IPS DF 4.7 (cell line): ENCODE data around the gene RNF34.
A peak's percentile ranks its signal among the peaks of the same experiment; 100 is the strongest.
"Not testable (repeated sequence)": the region's sequence is repeated elsewhere in the genome, so short reads cannot be mapped to it uniquely, and the experiment has no call there.

ENCODE experiments used
- DNase-seq: peaks from one replicate; pipeline ENCODE4 v3.0.0-alpha.2; 2013; ENCODE audit warnings: low spot score; ENCODE audit errors: extremely low read depth

The RNF34 gene, protein sequence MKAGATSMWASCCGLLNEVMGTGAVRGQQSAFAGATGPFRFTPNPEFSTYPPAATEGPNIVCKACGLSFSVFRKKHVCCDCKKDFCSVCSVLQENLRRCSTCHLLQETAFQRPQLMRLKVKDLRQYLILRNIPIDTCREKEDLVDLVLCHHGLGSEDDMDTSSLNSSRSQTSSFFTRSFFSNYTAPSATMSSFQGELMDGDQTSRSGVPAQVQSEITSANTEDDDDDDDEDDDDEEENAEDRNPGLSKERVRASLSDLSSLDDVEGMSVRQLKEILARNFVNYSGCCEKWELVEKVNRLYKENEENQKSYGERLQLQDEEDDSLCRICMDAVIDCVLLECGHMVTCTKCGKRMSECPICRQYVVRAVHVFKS

DNA sequence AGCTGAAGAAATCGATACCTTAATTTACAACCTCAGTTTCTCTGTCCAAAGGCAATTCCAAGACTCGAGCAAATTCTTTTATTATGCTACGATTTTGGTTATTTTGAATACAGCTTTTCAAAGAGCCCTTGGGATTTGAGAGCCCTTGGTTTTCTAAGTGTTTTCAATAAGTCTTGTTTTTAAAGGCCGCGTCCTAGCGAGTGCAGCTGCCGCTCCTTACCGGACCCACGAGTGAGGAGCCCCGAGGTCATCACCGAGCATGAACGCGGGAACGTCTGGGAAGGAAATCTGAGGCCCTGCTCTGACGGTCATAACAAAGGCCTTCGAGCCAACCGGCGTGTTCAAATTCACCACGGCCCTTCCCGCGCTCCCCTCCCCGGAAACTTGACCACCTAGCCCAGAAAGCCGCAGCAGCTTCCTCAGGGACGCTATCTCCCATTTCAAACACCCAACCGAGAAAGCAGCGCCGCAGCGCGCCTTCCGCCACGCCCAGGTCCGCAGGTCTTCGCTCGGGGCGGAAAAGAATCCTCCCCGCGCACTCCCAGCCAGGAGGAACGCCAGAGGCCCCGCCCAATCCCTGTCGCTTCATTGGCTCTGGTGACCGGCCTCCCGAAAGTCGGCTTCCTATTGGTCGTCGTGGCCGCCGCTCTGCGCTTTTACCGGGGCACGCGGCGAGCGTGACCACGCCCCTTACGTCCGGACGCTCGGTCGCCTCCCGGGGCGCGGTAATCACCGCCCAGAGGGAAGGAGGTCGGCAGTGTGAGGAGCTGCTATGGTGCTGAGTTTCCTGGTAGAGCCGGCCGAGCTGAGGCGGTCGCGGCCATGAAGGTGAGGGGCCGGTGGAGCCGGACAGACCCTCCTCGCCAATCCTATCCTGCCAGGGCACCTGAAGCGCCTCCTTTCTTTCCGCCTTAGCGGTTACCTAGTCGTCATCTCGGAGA, at the start of gene RNF34:
RNF34 (plus strand) TSS at position 728 of the 941 bp plus-strand sequence; CDS start at position 823, 95 bp downstream.
- DNase-seq = peak; percentile 96

GRCh38 chr12:121351820-121352681, 47.9 kb upstream of the RNF34 start, which contains the start of gene ANAPC5:
ANAPC5 (minus strand) TSS chr12:121352411; CDS start chr12:121352340, 71 bp downstream.
- peak; percentile 98 for DNase-seq

DNA sequence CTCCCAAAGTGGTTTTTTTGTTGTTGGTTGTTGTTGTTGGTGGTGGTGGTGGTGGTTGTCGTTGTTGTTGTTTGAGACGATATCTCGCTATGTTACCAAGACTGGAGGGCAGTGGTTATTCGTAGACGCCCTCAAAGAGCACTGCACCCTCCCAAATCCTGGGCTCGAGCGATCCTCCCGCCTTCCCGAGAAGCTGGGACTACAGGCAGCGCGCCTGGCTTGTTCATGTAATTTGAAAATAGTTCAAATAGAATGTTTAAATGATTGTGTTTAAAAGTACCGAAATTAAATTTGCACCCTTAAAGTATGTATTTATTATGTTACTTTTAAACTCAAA, 47.3 kb upstream of the RNF34 start:
- DNase-seq = no peak

DNA sequence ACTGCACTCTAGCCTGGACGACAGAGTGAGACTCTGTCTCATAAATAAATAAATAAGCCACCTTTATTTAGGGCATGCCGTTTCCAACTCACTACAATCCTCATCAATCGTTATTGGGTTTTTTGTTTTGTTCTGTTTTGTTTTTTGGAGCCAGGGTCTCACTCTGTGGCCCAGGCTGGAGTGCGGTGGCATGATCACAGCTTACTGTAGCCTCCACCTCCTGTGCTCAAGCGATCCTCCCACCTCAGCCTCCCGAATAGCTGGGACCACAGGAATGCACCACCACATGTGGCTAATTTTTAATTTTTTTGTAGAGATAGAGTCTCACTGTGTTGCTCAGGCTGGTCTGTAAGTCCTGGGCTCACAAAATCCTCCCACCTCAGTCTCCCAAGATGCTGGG, 44.1 kb upstream of the RNF34 start:
- DNase-seq = no peak

DNA sequence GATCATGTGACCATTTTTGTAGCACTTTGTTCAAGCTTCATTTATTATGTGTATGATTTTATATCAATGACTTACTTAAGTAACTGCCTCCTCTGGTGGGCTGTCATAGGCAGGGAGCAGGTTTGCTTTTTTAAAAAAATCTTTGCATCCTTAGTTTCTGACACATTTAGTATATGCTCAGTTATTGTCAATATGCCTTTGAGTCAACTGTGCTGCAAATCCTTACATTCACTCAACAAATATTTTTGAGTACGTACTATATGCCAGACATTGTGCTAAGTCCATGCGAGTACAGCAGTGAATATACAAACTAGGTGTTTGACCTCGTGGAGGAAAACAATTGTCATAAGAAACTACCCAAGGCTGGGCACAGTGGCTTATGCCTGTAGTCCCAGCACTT, 43.3 kb upstream of the RNF34 start:
- DNase-seq = no peak

DNA sequence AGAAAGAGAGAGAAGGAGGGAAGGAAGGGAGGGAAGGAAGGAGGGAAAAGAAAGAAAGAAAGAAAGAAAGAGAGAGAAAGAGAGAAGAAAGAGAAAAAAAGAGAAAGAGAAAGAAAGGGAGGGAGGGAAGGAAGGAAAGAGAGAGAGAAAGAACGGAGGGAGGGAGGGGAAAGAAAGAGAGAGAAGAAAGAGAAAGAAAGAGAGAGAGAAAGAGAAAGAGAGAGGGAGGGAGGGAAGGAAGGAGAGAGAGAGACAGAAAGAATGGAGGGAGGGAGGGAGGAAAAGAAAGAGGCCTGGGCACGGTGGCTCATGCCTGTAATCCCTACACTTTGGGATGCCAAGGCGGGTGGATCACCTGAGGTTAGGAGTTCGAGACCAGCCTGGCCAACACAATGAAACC, 42.6 kb upstream of the RNF34 start:
- no peak for DNase-seq

DNA sequence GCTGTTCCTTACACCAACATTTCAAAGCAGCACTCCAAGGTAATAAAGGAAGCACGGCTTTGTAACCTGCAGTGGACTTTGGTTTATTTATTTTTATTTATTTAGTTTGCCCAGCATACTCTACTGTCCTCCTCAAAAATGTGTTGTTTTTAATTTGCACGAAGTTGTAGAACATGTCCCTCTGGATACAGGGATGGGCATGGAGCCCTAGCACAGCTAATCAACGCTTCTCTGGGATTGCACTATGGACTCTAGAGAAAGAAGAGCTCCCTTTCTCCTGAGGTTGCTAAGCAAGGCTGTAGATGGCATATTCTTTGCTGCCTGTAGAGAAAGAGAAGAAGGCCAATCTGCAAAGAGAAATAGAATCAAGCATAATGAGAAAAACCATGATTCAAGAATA, 41.8 kb upstream of the RNF34 start:
- no peak for DNase-seq

GRCh38 chr12:121364683-121365121, 35.2 kb upstream of the RNF34 start:
- DNase-seq = no peak

DNA sequence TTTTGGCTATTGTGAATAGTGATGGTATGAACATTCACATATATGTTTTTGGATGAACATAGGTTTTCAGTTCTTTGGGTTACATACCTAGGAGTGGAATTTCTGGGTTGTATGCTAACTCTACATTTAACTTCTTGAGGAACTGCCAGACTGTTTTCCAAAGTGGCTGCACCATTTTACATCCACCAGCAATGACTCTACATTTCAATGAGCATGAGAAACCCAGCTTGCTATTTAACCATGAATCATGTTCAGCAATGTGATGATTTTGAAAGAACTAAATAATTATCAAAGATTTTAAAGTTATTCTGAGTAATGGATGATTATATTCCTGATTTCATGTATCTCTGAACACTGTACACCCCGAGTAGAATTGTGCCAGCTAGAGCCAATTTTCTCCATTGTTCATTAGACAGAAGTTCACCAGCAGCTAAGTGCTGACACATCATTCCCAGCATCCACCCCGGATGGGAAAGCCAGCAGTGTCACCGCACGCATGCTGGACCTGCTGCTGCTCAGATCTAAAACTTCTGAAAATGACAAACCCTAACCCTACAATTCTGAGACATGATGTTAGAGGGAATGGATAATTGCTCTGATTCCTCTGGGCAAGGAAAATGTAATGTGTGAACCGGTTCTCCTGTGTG, 34.4 kb upstream of the RNF34 start:
- DNase-seq = no peak

DNA sequence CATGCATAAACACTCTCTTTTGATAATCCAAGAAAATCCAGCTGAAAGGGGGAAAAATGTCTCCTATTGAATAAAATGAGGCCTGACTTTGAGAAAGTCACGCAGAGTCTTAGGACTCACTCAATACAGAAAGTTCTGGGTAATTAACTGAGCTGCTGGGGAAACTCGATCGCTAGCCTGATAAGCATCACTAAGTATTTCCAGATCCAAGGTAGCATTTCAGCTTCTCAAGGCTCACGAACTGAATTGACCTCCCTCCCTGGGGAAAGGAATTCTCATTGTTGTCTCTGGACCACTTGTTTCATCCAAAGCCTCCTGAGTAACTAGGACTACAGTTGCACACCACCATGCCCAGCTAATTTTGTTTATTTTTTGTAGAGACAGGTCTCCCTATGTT, 33.9 kb upstream of the RNF34 start:
- no peak for DNase-seq

DNA sequence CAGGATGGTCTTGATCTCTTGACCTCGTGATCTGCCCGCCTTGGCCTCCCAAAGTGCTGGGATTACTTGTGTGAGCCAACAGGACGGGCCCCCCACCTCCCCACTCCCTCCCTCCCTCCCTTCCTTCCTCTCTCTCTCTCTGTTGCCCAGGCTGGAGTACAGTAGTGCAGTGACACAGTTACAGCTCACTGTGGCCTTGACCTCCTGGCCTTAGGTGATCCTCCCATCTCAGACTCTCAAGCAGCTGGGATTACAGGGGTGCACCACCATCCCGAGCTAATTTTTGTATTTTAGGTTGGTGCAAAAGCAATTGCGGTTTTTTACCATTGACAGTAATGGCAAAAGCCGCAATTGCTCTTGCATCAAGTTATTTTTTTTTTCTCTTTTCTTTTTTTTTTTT, 28.5 kb upstream of the RNF34 start:
- DNase-seq = no peak

DNA sequence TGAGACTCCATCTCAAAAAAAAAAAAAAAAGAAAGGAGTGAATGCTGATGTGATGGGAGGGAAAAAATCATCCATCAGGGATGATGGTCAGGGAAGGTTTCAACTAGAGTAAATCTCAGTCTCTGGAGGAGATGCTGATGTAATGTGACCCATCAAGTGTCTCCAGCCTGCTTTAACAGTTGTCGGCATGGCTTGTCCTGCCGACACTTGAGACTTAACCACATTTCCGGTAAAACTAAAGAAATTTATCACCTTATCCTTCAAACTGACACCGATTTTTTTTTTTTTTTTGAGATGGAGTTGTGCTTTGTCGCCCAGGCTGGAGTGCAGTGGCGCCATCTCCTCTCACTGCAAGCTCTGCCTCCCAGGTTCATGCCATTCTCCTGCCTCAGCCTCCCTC, 26.2 kb upstream of the RNF34 start:
- DNase-seq = no peak

GRCh38 chr12:121374336-121374735, 25.6 kb upstream of the RNF34 start:
- DNase-seq = not testable (repeated sequence)

DNA sequence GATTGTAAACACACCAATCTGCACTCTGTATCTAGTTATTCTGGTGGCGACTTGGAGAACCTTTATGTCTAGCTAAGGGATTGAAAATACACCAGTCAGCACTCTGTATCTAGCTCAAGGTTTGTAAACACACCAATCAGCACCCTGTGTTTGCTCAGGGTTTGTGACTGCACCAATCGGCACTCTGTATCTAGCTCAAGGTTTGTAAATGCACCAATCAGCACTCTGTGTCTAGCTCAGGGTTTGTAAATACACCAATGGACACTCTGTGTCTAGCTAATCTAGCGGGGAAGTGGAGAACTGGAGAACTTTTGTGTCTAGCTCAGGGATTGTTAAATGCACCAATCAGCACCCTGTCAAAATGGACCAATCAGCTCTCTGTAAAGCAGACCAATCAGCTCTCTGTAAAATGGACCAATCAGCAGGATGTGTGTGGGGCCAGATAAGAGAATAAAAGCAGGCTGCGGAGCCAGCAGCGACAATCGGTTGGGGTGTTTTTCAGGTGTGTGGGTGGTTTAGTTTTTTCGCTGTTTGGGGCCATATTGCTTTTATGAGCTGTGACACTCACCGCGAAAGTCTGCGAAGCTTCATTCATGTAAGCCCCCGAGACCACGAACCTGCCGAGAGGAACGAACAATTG, 24.9 kb upstream of the RNF34 start:
- not testable (repeated sequence) for DNase-seq

- no peak for DNase-seq
Observed at GRCh38 chr12:121376754-121377697, 22.9 kb upstream of the RNF34 start.

DNA sequence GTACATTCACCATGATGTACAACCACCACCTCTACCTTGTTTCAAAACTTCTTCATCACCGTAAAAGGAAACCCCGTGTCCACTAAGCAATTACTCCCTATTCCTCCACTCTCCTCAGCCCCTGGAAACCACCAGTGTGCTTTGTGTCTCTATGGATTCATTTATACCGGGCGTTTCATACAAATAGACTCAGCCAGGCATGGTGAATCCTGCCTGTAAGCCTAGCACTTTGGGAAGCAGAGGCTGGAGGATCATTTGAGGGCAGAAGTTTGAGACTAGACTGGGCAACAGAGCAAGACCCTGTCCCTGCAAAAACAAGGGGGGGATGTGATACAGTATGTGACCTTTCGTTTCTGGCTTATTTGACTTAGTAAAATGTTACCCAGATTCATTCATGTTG, 21.2 kb upstream of the RNF34 start:
- DNase-seq = no peak

DNA sequence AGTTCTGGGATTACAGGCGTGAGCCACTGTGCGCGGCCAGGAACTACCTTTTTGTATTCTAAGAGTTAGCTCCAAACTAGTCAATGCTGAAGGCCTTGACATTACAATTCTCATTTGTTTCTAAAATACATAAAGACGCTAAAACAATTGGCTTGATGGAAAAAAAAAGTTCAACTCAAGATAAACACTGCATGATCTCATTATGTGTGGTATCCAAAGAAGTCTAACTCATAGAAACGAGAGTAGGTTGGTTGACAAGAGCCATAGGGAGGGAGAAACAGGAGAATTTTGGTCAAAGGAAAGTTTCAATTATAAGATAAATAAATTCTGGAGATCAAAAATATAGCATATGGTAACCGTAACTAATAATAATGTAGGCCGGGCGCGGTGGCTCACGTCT, 20.0 kb upstream of the RNF34 start:
- DNase-seq = no peak

DNA sequence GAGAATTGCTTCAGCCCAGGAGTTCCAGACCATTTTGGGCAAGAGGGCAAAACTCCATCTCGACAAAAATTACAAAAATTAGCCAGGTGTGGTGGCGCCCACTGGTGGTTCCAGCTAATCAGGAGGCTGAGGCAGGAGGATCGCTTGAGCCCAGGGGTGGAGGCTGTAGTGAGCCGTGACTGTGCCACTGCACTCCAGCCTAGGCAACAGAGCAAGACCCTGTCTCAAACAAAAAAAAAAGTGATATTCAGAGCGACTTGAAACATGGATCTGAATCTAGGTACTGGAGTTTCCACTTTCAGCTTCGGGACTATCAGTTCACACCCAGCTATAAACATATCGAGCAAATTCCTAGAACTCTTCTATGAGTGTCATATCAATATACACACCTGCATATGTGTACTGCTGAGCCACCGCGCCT, 16.3 kb upstream of the RNF34 start:
- no peak for DNase-seq

- DNase-seq = not testable (repeated sequence)
Observed at GRCh38 chr12:121384891-121385290, 15.0 kb upstream of the RNF34 start.
